ENCODE data around the gene RUSC2.
"Not testable (repeated sequence)": the region's sequence is repeated elsewhere in the genome, so short reads cannot be mapped to it uniquely, and the experiment has no call there.

RUSC2 gene

DNA sequence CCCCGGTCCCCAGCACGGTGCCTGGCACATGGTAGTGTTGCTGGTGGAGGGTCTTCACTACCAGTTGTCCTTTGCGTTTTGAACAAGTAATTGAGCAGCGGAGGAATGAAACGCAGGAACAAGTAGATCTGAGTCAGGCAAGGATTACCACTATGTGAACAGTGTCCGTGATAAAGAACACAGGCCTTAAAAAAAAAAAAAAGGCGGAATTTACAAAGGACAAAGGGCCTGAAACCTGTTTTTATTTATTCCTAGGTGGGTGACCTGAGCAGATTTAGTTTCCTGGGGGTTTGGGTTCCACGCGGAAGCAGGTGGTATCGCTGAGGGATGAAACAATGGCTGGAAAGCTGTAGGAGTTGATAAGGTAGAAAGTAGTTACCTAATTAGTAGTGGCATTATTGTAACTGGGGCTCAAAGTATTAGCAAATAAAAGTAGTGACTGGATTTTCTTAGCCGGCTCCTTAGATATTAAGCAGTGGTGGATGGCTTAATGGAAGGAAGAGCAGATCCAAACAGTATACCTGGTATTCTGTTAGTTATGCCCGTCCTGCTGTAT lies 1.1 kb downstream of the RUSC2 start:
- DNase-seq: no peak

DNA sequence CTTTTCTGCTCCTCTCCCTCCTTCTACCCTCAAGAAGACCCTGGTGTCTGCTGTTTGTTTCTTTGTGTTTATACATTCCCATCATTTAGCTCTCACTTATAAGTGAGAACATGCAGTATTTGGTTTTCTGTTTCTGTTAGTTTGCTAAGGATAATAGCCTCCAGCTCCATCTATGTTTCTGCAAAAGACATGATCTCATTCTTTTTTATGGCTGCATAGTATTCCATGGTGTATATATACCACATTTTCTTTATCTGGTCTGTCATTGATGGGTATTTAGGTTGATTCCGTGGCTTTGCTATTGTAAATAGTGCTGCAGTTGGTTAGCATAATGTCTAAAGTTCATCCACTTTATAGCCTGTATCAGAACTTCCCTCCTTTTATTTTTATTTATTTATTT lies 3.2 kb downstream of the RUSC2 start:
- DNase-seq: not testable (repeated sequence)

DNA sequence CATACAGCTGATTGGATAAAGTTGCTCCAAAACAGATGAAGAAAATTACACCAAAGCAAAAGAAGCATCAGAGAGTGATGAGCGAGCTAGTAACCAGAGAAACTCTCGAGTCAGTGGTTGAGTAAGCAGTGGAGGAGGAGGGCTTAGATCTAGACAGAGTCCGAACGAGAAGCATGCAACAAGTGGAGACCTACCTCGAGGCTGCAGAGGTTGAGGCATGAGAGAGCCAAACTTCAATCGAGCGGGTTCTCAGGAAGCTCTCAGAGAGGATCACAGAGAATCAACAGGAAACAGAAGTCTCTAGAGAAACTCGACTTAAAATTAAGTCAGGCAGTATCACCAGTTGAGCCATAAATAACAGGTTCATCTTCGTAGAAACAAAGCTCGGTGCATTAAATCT lies 6.1 kb downstream of the RUSC2 start:
- DNase-seq: no peak

DNA sequence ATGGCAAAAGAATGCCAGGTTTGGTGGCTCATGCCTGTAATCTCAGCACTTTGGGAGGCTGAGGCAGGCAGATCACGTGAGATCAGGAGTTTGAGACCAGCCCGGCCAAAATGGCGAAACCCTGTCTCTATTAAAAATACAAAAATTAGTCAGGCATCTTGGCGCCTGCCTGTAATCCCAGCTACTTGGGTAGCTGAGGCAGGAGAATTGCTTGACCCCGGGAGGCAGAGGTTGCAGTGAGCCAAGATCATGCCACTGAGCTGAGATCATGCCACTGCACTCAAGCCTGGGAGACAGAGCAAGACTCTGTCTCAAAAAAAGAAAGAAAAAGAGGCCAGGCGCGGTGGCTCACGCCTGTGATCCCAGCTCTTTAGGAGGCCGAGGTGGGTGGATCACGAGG lies 8.3 kb downstream of the RUSC2 start:
- not testable (repeated sequence) for DNase-seq

DNA sequence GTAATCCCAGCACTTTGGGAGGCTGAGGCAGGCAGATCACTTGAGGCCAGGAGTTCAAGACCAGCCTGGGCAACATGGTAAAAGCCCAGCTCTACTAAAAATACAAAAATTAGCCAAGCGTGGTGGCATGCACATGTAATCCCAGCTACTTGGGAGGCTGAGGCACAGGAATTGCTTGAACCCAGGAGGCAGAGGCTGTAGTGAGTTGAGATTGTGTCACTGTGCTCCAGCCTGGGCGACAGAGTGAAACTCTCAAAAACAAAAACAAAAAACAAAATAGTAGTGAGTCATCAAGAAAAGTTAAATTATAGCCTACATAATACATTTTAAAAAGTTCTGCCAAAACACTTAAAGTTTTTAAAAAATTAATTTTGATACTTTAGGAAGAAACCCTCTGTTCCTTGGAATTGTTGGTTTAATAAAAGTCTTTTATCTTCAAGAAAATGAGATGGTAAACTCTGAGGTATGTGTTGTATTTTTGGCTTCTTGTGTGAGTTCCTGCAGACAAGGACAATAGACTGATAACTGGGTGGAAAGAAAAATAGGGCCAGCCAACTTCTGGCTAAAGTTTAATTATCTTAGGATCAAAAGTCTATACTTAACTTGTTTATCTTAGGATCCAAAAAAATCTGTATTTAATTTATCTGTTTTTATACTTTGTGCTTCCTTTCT lies 9.3 kb downstream of the RUSC2 start:
- DNase-seq: no peak

DNA sequence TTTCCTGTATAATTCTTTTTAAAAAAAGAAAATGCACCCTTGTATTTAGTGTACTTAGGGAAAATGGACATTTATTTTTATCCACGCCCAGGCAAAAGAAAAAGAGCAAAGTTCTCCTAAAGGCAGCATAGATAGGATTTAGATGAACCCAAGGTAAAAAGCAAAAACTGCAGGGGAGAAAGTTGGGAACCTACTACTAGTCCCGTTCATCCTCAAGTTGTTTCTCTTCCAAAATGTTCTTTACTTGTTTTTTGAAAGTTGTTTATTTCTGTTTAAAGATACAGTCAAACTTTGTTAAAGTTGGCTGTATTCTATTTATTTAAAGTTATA lies 9.8 kb downstream of the RUSC2 start:
- no peak for DNase-seq

DNA sequence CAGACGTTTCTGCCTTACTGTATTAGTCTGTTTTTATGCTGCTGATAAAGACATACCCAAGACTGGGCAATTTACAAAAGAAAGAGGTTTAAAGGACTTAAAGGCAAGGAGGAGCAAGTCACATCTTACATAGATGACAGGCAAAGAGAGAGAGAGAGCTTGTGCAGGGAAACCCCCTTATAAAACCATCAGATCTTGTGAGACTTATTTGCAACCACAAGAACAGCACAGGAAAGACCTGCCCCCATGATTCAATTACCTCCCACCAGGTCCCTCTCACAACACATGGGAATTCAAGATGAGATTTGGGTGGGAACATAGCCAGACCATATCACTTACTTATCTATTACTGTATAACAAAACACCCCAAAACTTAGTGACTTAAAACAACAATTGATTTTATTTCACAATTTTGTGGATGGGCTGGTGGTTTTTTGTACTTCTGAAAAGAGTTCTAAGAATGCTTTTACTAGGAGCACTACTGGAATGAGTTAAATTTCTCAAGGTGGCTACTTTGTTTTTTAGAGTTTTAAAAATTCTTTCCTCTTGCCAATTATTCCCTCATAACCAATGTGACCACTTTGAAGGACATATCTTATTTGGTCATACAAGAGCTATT lies 10.3 kb downstream of the RUSC2 start:
- no peak for DNase-seq

DNA sequence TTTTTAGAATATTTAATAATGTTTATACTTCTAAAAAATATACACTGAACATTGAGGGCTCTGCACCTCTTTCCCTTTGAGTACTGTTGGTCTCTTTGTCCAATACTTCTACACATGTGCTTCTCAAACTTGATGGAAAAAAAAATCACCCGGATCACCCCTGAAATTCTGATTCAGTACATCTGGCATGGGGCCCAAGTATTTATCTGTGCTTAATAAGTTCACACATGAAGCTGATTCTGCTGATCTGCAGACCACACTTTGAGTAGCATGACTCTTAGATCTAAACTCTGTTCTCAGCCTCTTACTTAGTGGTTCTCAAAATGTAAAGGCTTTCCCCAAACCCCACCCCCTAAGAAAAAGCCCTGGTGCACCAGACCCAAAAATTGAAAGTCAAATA lies 12.0 kb downstream of the RUSC2 start:
- DNase-seq: no peak

DNA sequence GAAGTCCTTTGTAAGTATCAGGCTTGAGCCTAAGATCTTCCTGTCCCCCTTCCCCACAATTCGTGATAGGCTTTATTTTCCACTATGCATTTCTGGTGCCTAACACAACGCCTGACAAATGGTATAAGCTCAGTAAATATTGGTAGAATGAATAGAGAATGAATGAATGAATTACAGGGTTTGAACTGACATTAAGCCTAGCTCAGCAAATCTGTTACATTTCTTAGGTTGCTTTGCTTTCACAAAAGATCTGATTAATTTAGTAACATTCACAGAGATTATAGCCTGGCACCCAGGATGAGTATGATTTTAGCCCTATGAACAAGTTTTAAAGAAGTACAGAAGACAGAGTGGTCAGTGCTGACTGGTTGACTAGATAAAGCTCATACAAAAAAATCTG lies 16.4 kb downstream of the RUSC2 start:
- DNase-seq: no peak

DNA sequence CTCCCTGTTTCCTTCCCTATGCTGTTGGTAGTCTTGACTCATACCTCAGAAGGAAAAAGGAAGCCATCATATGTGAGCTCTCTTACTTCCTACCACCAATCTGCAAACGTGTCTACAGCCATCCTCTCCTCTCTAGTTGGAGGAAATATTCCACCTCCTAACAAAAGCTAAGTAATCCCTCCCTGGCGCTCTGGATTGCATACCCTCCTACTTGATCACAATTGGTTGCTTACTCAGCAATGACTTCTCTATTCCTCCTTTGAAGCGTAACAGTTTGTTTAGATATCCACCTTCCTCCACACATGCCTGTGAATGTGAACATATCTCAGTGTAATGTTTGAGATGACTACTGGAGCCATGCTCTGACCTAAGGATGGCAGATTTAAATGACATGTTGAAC lies 18.2 kb downstream of the RUSC2 start:
- DNase-seq: no peak

DNA sequence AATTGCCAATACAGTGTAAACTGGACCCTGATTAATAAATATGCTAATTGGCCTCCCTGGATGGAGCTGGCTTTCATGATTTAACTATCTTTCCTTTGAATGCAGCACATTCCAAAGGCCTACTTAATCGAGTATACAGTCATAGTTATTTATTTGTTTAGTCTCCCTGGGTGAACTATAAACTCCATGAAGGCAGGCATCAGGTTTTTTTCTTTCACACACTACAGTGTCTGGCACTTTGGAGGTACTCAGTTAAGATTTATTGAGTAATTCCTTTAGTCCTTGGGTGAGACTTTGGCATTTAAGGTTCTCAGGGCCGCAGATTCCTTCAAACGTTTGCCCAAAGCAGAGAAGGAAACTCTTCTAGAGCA lies 20.5 kb downstream of the RUSC2 start:
- DNase-seq: no peak

DNA sequence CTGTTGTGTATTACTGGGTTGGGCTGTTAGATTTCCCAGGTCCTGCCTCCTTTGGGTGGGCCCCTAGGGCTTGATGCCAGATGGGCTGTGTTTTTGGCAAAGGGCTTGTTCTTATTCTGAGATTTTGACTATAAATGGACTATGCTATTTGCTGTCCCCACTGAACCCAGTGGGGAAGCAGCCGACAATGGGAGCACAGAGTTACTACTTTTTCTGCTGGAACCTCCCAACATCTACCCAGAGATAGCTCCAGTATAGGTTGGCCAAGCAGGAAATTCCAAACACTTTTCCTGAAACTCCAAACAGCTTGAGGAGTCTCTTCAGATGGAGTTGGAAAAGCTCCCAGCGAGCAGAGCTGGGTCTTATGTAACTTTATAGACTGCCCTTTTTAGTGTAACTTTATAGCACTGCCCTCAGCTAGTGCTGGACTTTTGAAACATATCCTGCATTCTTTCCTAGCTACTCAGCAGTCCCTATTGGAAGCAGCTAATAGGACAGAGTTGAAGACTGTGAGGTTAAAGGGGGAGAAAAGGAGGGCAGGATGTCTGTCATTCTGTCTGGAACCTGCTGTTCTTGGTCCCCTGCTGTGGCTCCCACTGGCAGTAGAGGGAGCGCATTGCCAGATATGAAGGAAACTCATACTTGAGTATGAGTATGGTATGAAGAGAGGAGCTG lies 21.0 kb downstream of the RUSC2 start:
- no peak for DNase-seq

DNA sequence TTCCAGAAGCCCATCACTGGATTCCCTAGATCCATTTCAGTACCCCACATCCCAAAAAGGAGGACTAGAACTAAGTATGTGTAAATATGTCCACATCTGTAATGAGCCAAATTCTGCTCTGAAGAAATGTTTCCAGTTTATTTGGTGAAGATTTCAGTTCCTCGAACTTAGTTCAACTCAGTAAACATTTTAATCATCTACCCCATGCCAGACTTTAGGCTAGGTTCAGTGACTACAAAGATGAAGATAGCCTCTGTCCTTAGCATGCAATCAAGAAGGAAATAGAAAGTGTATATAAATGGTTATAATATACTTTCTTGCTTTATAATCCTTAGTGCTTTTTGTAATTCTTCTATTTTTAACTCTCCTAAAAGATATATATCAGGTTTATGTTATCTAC lies 21.5 kb downstream of the RUSC2 start:
- no peak for DNase-seq

DNA sequence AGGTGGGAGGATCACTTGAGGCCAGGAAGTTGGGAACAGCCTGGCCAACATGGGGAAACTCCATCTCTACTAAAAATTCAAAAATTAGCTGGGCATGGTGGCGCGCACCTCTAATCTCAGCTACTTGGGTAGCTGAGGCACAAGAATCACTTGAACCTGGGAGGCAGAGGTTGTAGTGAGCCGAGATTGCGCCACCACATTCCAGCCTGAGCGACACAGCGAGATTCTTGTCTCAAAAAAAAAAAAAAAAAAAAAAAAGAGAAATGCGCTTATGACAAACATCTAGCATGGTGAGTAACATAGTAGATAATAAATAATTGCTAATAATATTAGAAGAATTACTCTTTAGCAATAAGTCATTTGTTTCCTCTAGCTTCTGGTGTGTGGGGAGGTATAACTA lies 25.9 kb downstream of the RUSC2 start:
- no peak for DNase-seq

DNA sequence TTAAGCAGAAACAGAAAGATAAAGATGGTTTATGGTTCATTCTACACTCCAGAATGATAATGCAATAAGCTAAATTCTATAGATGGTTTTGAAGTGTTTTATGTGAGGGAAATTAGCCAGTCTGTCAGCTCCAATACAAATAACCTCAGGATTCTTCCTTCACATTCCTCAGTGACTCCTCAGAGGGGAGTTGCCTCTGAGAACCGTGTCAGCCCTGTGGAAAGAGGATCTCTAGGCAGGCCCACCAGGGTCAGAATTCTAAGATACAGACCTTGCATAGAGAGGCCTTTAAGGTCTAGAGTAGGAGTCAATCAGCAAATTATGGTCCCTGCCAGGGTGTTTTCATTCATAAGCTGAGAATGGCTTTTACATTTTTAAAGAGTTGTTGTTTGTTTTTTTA lies 26.6 kb downstream of the RUSC2 start:
- DNase-seq: no peak

DNA sequence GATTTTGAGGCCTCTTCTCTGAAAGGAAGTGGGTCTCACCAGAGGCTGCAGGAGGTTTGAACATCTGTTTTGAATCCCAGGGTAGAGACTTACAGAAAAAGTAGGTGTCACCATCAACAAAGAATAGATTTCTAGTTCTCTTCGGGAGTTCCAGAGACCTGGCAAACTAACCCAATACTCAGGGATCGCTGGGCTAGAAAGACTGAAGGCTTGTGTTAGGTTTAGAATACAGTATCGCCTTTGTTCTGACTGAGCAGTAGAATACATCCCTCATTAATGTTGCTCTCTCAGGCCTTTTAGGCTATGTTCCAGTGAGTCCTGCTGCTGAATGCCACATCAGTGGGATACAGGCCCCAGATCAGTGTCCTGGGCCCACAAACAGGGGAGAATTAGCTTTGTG lies 27.2 kb downstream of the RUSC2 start:
- no peak for DNase-seq

DNA sequence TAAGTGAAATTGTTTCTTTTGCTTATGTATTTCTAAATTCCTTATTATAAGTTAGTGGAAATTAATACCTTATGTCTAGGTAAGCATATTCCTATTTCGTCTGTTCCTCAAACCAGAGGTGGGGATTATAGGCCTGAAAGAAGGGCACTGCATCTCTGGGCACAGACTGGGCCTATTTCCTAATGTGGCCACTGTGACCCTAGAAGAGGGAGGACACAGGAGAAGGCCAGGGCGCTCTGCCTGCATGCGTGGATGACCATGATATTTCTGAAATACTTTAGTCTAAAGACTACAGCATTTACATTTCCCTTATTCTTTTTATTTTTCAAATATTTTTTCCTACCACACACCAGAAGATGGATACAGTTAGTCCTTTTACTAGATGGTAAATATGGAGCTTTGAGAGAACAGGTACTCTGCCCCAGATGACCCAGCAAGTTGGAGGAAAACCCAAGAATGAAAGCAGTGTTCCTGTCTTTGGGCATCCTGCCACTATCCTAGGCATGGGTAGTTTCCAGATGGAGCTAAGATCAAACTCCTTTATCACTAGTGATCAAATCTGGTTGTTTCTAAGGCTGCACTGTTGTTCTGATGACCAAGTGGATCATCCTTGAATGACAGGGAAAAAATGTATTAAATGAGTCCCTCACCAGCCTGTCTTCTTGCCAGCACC lies 27.8 kb downstream of the RUSC2 start:
- DNase-seq: no peak

DNA sequence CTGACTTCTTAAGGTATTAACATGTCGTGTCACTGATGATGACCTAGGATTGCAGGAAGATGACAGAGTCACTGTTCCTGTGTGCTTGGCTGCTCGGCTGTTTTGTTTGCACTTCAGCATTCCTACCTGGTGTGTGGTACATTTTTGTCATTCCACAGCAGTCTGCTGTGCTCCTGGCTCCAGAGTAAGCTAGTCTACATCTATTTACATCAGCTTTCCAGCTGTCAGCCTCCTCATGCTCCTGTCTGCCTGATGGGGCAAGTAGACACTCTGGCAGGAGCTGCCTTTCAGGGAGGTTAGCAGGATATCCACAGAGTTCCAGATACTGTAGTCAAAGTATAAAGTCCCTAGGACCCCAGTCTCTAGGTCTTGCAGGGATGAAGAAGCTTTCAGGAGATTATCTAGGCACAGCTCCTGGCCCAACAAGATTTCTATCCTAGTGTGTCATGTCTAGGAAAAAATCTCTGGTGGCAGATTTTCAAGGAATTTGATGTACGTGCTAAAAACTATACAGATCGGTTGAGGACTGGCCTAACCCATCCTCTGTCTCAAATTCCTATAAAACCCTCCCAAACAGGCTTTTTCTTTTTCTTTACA lies 28.4 kb downstream of the RUSC2 start:
- DNase-seq: no peak

DNA sequence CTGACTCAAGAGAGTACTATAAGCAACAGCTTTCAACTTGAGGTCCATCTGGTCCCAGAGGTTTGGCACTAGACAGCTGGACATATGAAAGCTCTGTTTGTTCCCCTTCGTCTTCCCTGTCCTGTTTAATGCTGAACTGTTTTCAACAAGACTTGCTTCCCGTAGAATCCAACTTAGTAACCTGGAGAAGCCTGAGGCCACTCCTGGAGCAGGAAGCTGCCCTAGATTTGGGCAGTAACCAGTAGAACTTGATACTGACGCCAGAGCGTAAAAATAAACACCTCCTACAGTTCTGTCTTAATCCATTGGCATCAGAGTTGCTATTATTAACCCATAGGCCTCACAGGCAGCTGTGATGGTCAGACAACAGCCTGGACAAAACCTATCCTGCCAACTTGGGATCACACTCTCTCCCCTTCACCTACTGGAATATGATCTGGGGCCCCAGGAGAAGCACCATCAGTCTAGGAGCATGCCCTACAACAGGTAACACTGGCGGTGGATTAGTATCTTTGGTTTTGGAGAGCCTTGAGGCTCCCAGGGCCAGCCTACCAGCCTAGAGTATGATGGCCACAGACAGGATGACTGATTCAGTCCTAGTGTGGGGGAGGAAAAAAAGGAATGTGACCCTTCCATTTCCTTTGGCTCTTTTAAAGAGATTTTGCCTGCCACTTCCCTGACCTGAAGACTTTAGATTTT lies 29.2 kb downstream of the RUSC2 start:
- DNase-seq: no peak

DNA sequence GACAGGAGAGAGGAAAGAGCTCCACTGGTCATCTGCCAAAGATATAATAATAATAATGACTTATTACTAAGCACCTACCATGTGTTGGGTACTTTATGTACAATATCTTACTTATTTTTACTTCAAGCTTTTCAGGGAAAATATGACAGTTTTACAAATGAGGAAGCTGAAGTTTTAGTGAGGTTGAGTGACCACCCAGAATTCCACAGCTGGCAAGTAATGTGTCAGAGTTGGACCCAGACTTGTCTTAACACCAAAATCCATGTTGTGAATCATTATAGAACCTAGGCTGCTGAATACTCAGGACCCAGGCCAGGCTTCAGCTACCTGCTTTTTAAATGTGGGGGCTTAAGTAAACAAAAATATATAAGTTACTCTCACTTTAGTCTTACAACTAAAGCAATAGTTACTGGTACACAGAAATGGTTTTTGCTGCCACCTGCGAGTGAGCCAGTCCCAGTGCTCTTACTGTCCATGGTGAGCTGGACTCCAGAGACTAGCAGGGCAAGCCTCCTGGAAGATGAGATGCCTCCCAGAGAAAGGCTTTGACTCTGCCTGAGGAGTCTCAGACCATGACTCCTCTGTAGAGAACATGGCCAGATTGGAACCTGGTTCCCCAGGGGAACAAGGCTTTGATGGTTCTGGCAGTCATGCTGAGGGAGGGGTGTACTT lies 29.9 kb downstream of the RUSC2 start:
- no peak for DNase-seq

DNA sequence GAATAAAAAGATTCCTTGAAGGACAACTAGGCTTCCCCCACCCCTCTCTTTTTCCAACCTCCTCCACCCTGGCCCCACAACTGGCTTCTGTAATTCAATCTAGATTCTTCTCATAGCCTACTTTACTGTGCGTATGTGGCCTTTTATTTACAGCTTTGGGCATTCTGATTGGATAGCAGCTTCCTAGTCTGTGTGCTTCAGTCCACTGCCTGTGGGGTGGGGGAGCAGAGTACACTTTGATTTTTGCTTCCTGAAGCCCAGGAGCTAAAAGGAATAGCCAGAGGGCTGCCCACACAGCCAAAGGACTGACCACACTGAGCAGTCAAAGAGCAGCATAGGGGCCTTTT lies 30.4 kb downstream of the RUSC2 start:
- no peak for DNase-seq

DNA sequence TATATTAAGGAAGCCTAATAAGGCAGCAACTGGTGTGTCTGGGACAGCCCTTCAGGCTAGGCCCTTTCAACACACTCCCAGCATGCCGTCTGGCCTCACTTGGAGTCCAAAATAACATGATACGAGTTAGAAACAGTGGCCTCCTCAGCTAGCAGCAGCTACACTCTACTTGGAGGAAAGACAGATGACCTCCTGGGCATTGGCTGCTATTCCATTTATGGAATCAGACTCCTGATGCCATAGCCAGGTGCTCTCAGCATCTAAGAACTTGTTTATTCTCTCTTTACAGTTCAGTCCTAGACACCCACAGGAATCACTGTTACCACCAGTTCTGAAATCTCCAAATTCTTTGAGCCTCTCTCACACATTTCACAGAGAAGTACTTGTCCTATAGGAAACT lies 31.8 kb downstream of the RUSC2 start:
- no peak for DNase-seq
